HCT116 (cell line): ENCODE results near the gene TTR. TPM values are rescaled to one million over a fixed set of nuclear protein-coding genes. Genes with fewer than 3 reads are reported as not detected.

Experiments
- ATAC-seq: fragments of 200-7000 bp; cut with Tn5 transposase; 2 replicates; pipeline ENCODE4 v1.9.1; 2020; ENCODE audit warnings: mild to moderate bottlenecking, moderate library complexity
- BruUV-seq: library from RNA; stranded (reverse); fragments of 400-500 nt; replicated peaks from 2 replicates; lab custom pipeline; 2021; lab: Mats Ljungman, UMichigan
- CTCF ChIA-PET: fragments of 300-600 bp; sonication (Branson Sonifier 250); formaldehyde crosslinking; loops from one replicate; lab custom pipeline; 2021; ENCODE audit warnings: antibody characterized with exemption; lab: Charles Lee
- POLR2A ChIA-PET: fragments of 300-600, 350-600 bp; sonication (Branson Sonifier 250); formaldehyde crosslinking; loops from one replicate; lab custom pipeline; 2021; ENCODE audit warnings: antibody characterized with exemption; lab: Charles Lee
- RAD21 ChIA-PET, 2 experiments: fragments of 300-600 bp; sonication (Branson Sonifier 250); formaldehyde crosslinking; loops; one replicate each; lab custom pipeline; 2023; ENCODE audit warnings: low total read pairs in 2 of 2; ENCODE audit not compliant: uncharacterized antibody in 2 of 2, unreplicated experiment in 2 of 2, low non-redundant PET in 1 of 2; lab: Charles Lee
- DNase-seq: peaks from one replicate; pipeline ENCODE4 v3.0.0-alpha.2; 2010; ENCODE audit warnings: low read depth, low spot score
- H2AFZ ChIP-seq: fragments of 200-600 bp; shearing (Covaris generic), sonication (generic); 2 replicates; pipeline ENCODE4 v1.6.1; 2017; ENCODE audit warnings: low read depth, mixed run types, mixed read lengths, antibody characterized with exemption, low read length; ENCODE audit not compliant: poor library complexity, severe bottlenecking
- H3K27ac ChIP-seq: 2 replicates; pipeline ENCODE4 v1.5.1; 2012; ENCODE audit warnings: low read depth, low read length
- H3K27me3 ChIP-seq: fragments of 200-600 bp; sonication (generic); 2 replicates; pipeline ENCODE4 v1.6.1; 2016; ENCODE audit warnings: mixed run types, low read length, mixed read lengths; ENCODE audit not compliant: insufficient read depth
- H3K36me3 ChIP-seq, 2 experiments: fragments of 200-500 bp in 1 of 2; fragments of 200-600 bp in 1 of 2; sonication (Bioruptor generic) in 1 of 2; sonication (generic) in 1 of 2; 2 replicates each; pipeline versions ENCODE4 v1.5.1 to v1.6.1; 2014 to 2016; ENCODE audit warnings: low read length in 2 of 2, inconsistent platforms in 1 of 2, mixed read lengths in 1 of 2, mixed run types in 1 of 2; ENCODE audit not compliant: insufficient read depth in 2 of 2, control insufficient read depth in 1 of 2
- H3K4me1 ChIP-seq, 2 experiments: fragments of 200-600 bp in 1 of 2; sonication (generic) in 1 of 2; 2 replicates each; pipeline versions ENCODE4 v1.5.1 to v1.6.1; 2012 to 2017; ENCODE audit warnings: low read length in 2 of 2, inconsistent platforms in 1 of 2, mild to moderate bottlenecking in 1 of 2, mixed read lengths in 1 of 2, mixed run types in 1 of 2, moderate library complexity in 1 of 2; ENCODE audit not compliant: insufficient read depth in 2 of 2, control insufficient read depth in 1 of 2
- H3K4me2 ChIP-seq: fragments of 200-600 bp; sonication (generic); 2 replicates; pipeline ENCODE4 v1.6.1; 2017; ENCODE audit warnings: mixed run types, low read length, mixed read lengths
- H3K4me3 ChIP-seq, 2 experiments: fragments of 200-600 bp in 1 of 2; sonication (generic) in 1 of 2; replicated peaks in 1 of 2; 2 replicates each; pipeline ENCODE4 v1.5.1; 2011 to 2016; ENCODE audit warnings: low read length in 2 of 2, control low read depth in 1 of 2, low read depth in 1 of 2, mild to moderate bottlenecking in 1 of 2, mixed read lengths in 1 of 2, mixed run types in 1 of 2
- H3K79me2 ChIP-seq: fragments of 200-600 bp; sonication (generic); 2 replicates; pipeline ENCODE4 v1.6.1; 2017; ENCODE audit warnings: mild to moderate bottlenecking, mixed run types, low read length, moderate library complexity, mixed read lengths; ENCODE audit not compliant: insufficient read depth
- H3K9ac ChIP-seq: fragments of 200-600 bp; sonication (generic); 2 replicates; pipeline ENCODE4 v1.6.1; 2016; ENCODE audit warnings: low read length, mixed read lengths
- H3K9me2 ChIP-seq: fragments of 200-600 bp; sonication (generic), shearing (Covaris generic); 2 replicates; pipeline ENCODE4 v1.6.1; 2017; ENCODE audit warnings: mixed run types, mild to moderate bottlenecking, moderate library complexity; ENCODE audit not compliant: insufficient read depth
- H3K9me3 ChIP-seq, 2 experiments: fragments of 200-500 bp in 1 of 2; fragments of 200-600 bp in 1 of 2; sonication (Bioruptor generic) in 1 of 2; sonication (generic) in 1 of 2; 2 replicates each; pipeline ENCODE4 v1.6.1; 2014 to 2017; ENCODE audit warnings: low read length in 2 of 2, mixed read lengths in 2 of 2, inconsistent platforms in 1 of 2, low read depth in 1 of 2, mild to moderate bottlenecking in 1 of 2, mixed run types in 1 of 2, moderate library complexity in 1 of 2; ENCODE audit not compliant: control insufficient read depth in 1 of 2, insufficient read depth in 1 of 2
- H4K20me1 ChIP-seq: fragments of 200-600 bp; sonication (generic), shearing (Covaris generic); 2 replicates; pipeline ENCODE4 v1.6.1; 2017; ENCODE audit warnings: mixed run types, mild to moderate bottlenecking, moderate library complexity; ENCODE audit not compliant: insufficient read depth
- POLR2AphosphoS5 ChIP-seq: IDR thresholded peaks from 2 replicates; pipeline ENCODE4 v1.6.1; 2011; ENCODE audit warnings: mild to moderate bottlenecking, low read depth, low read length, moderate library complexity
- TCF7L2 ChIP-seq: IDR thresholded peaks from 2 replicates; pipeline ENCODE4 v1.7.0; 2011; ENCODE audit warnings: borderline replicate concordance, inconsistent platforms; ENCODE audit not compliant: insufficient read depth, insufficient read length; ENCODE audit errors: extremely low read depth
- intact Hi-C: fragments of 100-400 bp; cut with micrococcal nuclease; formaldehyde crosslinking; loops from 2 replicates; pipeline ENCODE4 v1.10.0; 2022
- total RNA-seq: library from RNA; stranded (reverse); gene quantifications from one replicate; pipeline ENCODE4 v1.2.1, GENCODE V29; 2021; ENCODE audit not compliant: unreplicated experiment

The TTR gene
- total RNA-seq, 1 experiment from 2014 or later = 1.2 TPM

DNA sequence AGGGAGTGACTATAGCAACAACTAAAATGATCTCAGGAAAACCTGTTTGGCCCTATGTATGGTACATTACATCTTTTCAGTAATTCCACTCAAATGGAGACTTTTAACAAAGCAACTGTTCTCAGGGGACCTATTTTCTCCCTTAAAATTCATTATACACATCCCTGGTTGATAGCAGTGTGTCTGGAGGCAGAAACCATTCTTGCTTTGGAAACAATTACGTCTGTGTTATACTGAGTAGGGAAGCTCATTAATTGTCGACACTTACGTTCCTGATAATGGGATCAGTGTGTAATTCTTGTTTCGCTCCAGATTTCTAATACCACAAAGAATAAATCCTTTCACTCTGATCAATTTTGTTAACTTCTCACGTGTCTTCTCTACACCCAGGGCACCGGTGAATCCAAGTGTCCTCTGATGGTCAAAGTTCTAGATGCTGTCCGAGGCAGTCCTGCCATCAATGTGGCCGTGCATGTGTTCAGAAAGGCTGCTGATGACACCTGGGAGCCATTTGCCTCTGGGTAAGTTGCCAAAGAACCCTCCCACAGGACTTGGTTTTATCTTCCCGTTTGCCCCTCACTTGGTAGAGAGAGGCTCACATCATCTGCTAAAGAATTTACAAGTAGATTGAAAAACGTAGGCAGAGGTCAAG, 955 bp downstream of the TTR start:
- Histone ChIP-seq H3K4me2 (no peak overlapping the region), H3K4me3 (no peak overlapping the region), H3K9ac (no peak overlapping the region), H3K79me2 (no peaks in the 10 kb centered on the region), H2AFZ (no peak overlapping the region), H3K9me2 (no peaks in the 10 kb centered on the region), H3K36me3 (no peaks in the 10 kb centered on the region), H3K27me3 (no peaks in the 10 kb centered on the region), H3K27ac (no peak overlapping the region), H3K4me1 (no peaks in the 10 kb centered on the region), H4K20me1 (no peaks in the 10 kb centered on the region), H3K9me3 (no peaks in the 10 kb centered on the region)
- BruUV-seq = no TSS peak
- ATAC-seq (no peak), DNase-seq (no peak)
- intact Hi-C loops = no loop called here
- POLR2A ChIA-PET = no interaction called here
- RAD21 ChIA-PET = no interaction called here
- CTCF ChIA-PET = no interaction called here
- TF ChIP-seq TCF7L2 = no peak

DNA sequence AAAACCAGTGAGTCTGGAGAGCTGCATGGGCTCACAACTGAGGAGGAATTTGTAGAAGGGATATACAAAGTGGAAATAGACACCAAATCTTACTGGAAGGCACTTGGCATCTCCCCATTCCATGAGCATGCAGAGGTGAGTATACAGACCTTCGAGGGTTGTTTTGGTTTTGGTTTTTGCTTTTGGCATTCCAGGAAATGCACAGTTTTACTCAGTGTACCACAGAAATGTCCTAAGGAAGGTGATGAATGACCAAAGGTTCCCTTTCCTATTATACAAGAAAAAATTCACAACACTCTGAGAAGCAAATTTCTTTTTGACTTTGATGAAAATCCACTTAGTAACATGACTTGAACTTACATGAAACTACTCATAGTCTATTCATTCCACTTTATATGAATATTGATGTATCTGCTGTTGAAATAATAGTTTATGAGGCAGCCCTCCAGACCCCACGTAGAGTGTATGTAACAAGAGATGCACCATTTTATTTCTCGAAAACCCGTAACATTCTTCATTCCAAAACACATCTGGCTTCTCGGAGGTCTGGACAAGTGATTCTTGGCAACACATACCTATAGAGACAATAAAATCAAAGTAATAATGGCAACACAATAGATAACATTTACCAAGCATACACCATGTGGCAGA, 3.6 kb downstream of the TTR start:
- Histone ChIP-seq H3K9me2 (no peaks in the 10 kb centered on the region), H3K4me1 (no peaks in the 10 kb centered on the region), H3K79me2 (no peaks in the 10 kb centered on the region), H3K9me3 (no peaks in the 10 kb centered on the region), H3K4me3 (no peak overlapping the region), H3K4me2 (no peak overlapping the region), H3K27me3 (no peaks in the 10 kb centered on the region), H3K9ac (no peak overlapping the region), H3K27ac (no peak overlapping the region), H4K20me1 (no peaks in the 10 kb centered on the region), H3K36me3 (no peaks in the 10 kb centered on the region), H2AFZ (no peak overlapping the region)
- no peak for TF ChIP-seq POLR2AphosphoS5
- CTCF ChIA-PET = no interaction called here
- ATAC-seq (no peak), DNase-seq (no peak)
- BruUV-seq = no TSS peak
- POLR2A ChIA-PET = no interaction called here
- RAD21 ChIA-PET = no interaction called here
- intact Hi-C loops = no loop called here
